Endodermal cell (in vitro differentiated cells): ENCODE results near the gene TTC39C. TPM values are rescaled to one million over a fixed set of nuclear protein-coding genes. Genes with fewer than 3 reads are reported as not detected.
A peak's percentile ranks its signal among the peaks of the same experiment; 100 is the strongest.

Experiments
- DNase-seq: peaks from one replicate; pipeline ENCODE4 v3.0.0-alpha.2; 2017
- H3K27ac ChIP-seq: 2 replicates; pipeline ENCODE4 v1.5.1; 2013; ENCODE audit warnings: mild to moderate bottlenecking, low read depth, low read length, moderate library complexity
- H3K27me3 ChIP-seq: 2 replicates; pipeline ENCODE4 v1.6.1; 2013; ENCODE audit warnings: mild to moderate bottlenecking, low read length, moderate library complexity; ENCODE audit not compliant: insufficient read depth, control insufficient read depth, poor library complexity, severe bottlenecking
- H3K36me3 ChIP-seq: 2 replicates; pipeline ENCODE4 v1.7.0; 2013; ENCODE audit warnings: mild to moderate bottlenecking, low read length, moderate library complexity; ENCODE audit not compliant: control insufficient read depth, insufficient read depth
- H3K4me1 ChIP-seq: one replicate; pipeline ENCODE4 v1.7.0; 2013; ENCODE audit warnings: low read length; ENCODE audit not compliant: control insufficient read depth, insufficient read depth
- H3K4me3 ChIP-seq: 2 replicates; pipeline ENCODE4 v1.5.1; 2013; ENCODE audit warnings: mild to moderate bottlenecking, low read length, moderate library complexity
- H3K9ac ChIP-seq: 2 replicates; pipeline ENCODE4 v1.6.1; 2013; ENCODE audit warnings: mild to moderate bottlenecking, low read length, moderate library complexity; ENCODE audit not compliant: poor library complexity, severe bottlenecking; ENCODE audit errors: extremely low read depth
- H3K9me3 ChIP-seq: 2 replicates; pipeline ENCODE4 v1.6.1; 2013; ENCODE audit warnings: mild to moderate bottlenecking, low read length, moderate library complexity; ENCODE audit not compliant: control insufficient read depth
- H3K27ac Mint-ChIP-seq: 2 replicates; pipeline ENCODE4 v1.8.0; 2020; ENCODE audit warnings: mixed read lengths
- H3K27me3 Mint-ChIP-seq: 2 replicates; pipeline ENCODE4 v1.8.0; 2021; ENCODE audit warnings: mild to moderate bottlenecking, mixed read lengths; ENCODE audit not compliant: insufficient read depth
- H3K36me3 Mint-ChIP-seq: 2 replicates; pipeline ENCODE4 v1.8.0; 2020; ENCODE audit warnings: low read depth, mixed read lengths
- H3K4me1 Mint-ChIP-seq: 2 replicates; pipeline ENCODE4 v1.8.0; 2020; ENCODE audit warnings: mixed read lengths
- H3K4me3 Mint-ChIP-seq: 2 replicates; pipeline ENCODE4 v1.8.0; 2020; ENCODE audit warnings: mild to moderate bottlenecking, moderate library complexity, mixed read lengths
- H3K9me3 Mint-ChIP-seq: 2 replicates; pipeline ENCODE4 v1.8.0; 2020; ENCODE audit warnings: mild to moderate bottlenecking, mixed read lengths
- CTCF ChIP-seq: fragments of 200-600 bp; sonication (generic); conservative IDR thresholded peaks from 2 replicates; pipeline ENCODE4 v1.5.0; 2021; ENCODE audit warnings: antibody characterized with exemption, mild to moderate bottlenecking
- WGBS, 2 experiments: methylation state at CpG; one replicate each; pipeline versions ENCODE4 v1.1.5 to v1.1.7; 2013; ENCODE audit warnings: missing lambda C conversion rate in 2 of 2, mixed read lengths in 1 of 2; ENCODE audit not compliant: insufficient coverage in 1 of 2, insufficient read length in 1 of 2; 5-methylcytosine and 5-hydroxymethylcytosine counted together
- total RNA-seq, 2 donors: library from RNA; stranded (reverse); fragmentation: NEBNext Ultra II Directional in 1 of 2; extraction: Animal tissue kit (Norgen Biotek cat#: 25700) in 1 of 2; gene quantifications; 2 replicates in 1 of 2; 3 replicates in 1 of 2; pipeline ENCODE4 v1.2.1, GENCODE V29; 2021

TTC39C gene
- total RNA-seq, 2 donors from 2014 or later = 14.0 to 19.7 TPM

- peaks cover 11% of the 10 kb centered on the region for H3K4me1 ChIP-seq
- no peak overlapping the region for H3K4me3 ChIP-seq
- H3K9me3 ChIP-seq = no peaks in the 10 kb centered on the region
- H3K27me3 ChIP-seq = peaks cover 24% of the 10 kb centered on the region
- TF ChIP-seq CTCF = no peak
- no peak overlapping the region for H3K27ac ChIP-seq
- no peaks in the 10 kb centered on the region for H3K36me3 ChIP-seq
- Mint-ChIP-seq H3K27ac (no peak overlapping the region), H3K4me3 (no peak overlapping the region), H3K27me3 (peaks cover 6% of the 10 kb centered on the region), H3K9me3 (no peaks in the 10 kb centered on the region), H3K4me1 (peaks cover 22% of the 10 kb centered on the region), H3K36me3 (peaks cover 9% of the 10 kb centered on the region)
- H3K9ac ChIP-seq = no peak overlapping the region
- no CpG with 5 or more reads among the region's 1 CpG for WGBS, 2 experiments
- DNase-seq = no peak
These were observed 165.5 kb downstream of the TTC39C start for GRCh38 chr18:24180048-24180447.

GRCh38 chr18:24181806-24182205 lies 167.3 kb downstream of the TTC39C start:
- Mint-ChIP-seq H3K4me1 (peaks cover 17% of the 10 kb centered on the region), H3K36me3 (peaks cover 10% of the 10 kb centered on the region), H3K4me3 (no peak overlapping the region), H3K27ac (no peak overlapping the region), H3K9me3 (no peaks in the 10 kb centered on the region), H3K27me3 (peaks cover 6% of the 10 kb centered on the region)
- Histone ChIP-seq H3K4me1 (peaks cover 6% of the 10 kb centered on the region), H3K9me3 (no peaks in the 10 kb centered on the region), H3K4me3 (peak overlapping the region; percentile 28), H3K9ac (no peak overlapping the region), H3K27me3 (peaks cover 24% of the 10 kb centered on the region), H3K36me3 (no peaks in the 10 kb centered on the region), H3K27ac (no peak overlapping the region)
- TF ChIP-seq CTCF = no peak
- no peak for DNase-seq
- WGBS, 2 experiments = 90% methylated on average over 2 of the region's 2 CpGs; no CpG with 5 or more reads in 1 of the 2 experiments

Other genes starting within 250 kb of the TTC39C start
- gene CABYR, start 124.3 kb downstream of the TTC39C start, total RNA-seq = 10 to 100 TPM; 10.0 to 11.1 TPM